ENCODE results near the gene RHOF. TPM values are rescaled to one million over a fixed set of nuclear protein-coding genes. Genes with fewer than 3 reads are reported as not detected.

The RHOF gene
- total and polyA plus RNA-seq, 2 of the 8 experiments (the other 6 are each of a cell fraction or from before 2014, with no cell fraction given): 23.8 to 31.9 TPM

GRCh38 chr12:121839993-121840761 lies 46.7 kb upstream of the RHOF start:
- Histone ChIP-seq H3K56ac (replicated peaks; ENCODE audit: insufficient read length, low read depth, low read length) (no peak overlapping the region), H2AK5ac (ENCODE audit: low read depth, low read length) (no peak overlapping the region), H3K14ac (ENCODE audit: insufficient read length) (no peak overlapping the region), H3K9me3 (ENCODE audit: insufficient read depth in 2 of 2, low read depth in 1 of 2, low read length in 1 of 2) (no peaks in the 10 kb centered on the region), H2BK15ac (ENCODE audit: low read length) (peak overlapping the region; percentile 81; the same call in 1 of the 2 replicates), H3K9ac (replicated peaks in 1 of 4; ENCODE audit: extremely low read depth in 1 of 4, low read depth in 3 of 4, low read length in 3 of 4) (peak overlapping the region in 3 of 4 experiments; percentile 80 to 93 (median 87); a peak in 6 of 7 replicates), H3K4me2 (ENCODE audit: insufficient read depth in 1 of 2, low read depth in 2 of 2, low read length in 2 of 2) (peak overlapping the region; percentile 72 to 80), H3K4me1 (replicated peaks in 1 of 4; ENCODE audit: control insufficient read depth in 3 of 4, insufficient read depth in 4 of 4, low read length in 3 of 4) (no peaks in the 10 kb centered on the region; a peak in 2 of 7 replicates), H3K23ac (ENCODE audit: insufficient read length) (no peak overlapping the region), H3K18ac (ENCODE audit: extremely low read depth, low read length) (peak overlapping the region; percentile 100), H3K27ac (ENCODE audit: low read depth, low read length) (peak overlapping the region; percentile 75; the same call in 1 of the 2 replicates), H3K27me3 (replicated peaks in 1 of 4; ENCODE audit: control insufficient read depth in 3 of 4, extremely low read depth in 1 of 4, insufficient read depth in 3 of 4, low read length in 3 of 4) (no peaks in the 10 kb centered on the region), H3K4me3 (ENCODE audit: extremely low read depth in 1 of 4, insufficient read depth in 2 of 4, low read depth in 3 of 4, low read length in 4 of 4) (peak overlapping the region; percentile 65 to 87 (median 75)), H4K8ac (ENCODE audit: extremely low read depth, insufficient read depth, low read length) (peak overlapping the region; percentile 93), H4K91ac (replicated peaks; ENCODE audit: insufficient read length, low read length) (no peak overlapping the region), H2BK120ac (replicated peaks; ENCODE audit: low read depth, low read length) (no peak overlapping the region), H4K20me1 (replicated peaks in 1 of 2; ENCODE audit: control insufficient read depth in 1 of 2, insufficient read depth in 2 of 2, low read length in 2 of 2) (no peaks in the 10 kb centered on the region), H3K79me2 (ENCODE audit: control insufficient read depth in 1 of 2, insufficient read depth in 2 of 2, low read length in 2 of 2) (no peaks in the 10 kb centered on the region), H2AFZ (ENCODE audit: low read length) (peak overlapping the region; percentile 23), H2BK20ac (ENCODE audit: low read length) (no peak overlapping the region), H2BK12ac (ENCODE audit: low read depth, low read length) (0 out of 2 replicates have a peak overlapping the region, but pooled peaks have one; percentile 68), H3K23me2 (ENCODE audit: low read depth, low read length) (peaks cover 5% of the 10 kb centered on the region), H3K36me3 (ENCODE audit: control insufficient read depth in 2 of 4, insufficient read depth in 4 of 4, low read length in 3 of 4) (no peaks in the 10 kb centered on the region), H2BK5ac (ENCODE audit: low read depth, low read length) (peak overlapping the region; percentile 90), H4K5ac (ENCODE audit: insufficient read length, low read depth, low read length) (peak overlapping the region; percentile 61), H3K4ac (replicated peaks; ENCODE audit: insufficient read length, low read depth, low read length) (peak overlapping the region; percentile 55), H3K79me1 (ENCODE audit: low read depth, low read length) (no peaks in the 10 kb centered on the region)
- POLR2A ChIA-PET (ENCODE audit: partially characterized antibody): interaction anchor here (0.6 to 6.2 kb wide), 9 partner anchors 9 to 427 kb away, joined by 3 to 51 read pairs (median 3); partner anchors contain the start of genes PSMD9 and SETD1B
- DNase-seq (ENCODE audit: low read depth in 1 of 2, low spot score in 2 of 2): no peak
- no peak for FAIRE-seq
- CTCF ChIA-PET (ENCODE audit: partially characterized antibody): interaction anchor here (1.1 to 11.1 kb wide), 6 partner anchors 10 to 45 kb away, joined by 3 to 111 read pairs (median 4); partner anchors contain the start of genes HPD and RHOF
- 76% methylated on average over 24 of the region's 24 CpGs; no CpG with 5 or more reads in 1 of the 2 experiments for WGBS, 2 experiments (ENCODE audit: extremely low coverage in 1 of 2, insufficient coverage in 1 of 2, insufficient read length in 1 of 2, insufficient replicate concordance in 2 of 2, low coverage in 1 of 2, low lambda C conversion rate in 2 of 2, missing lambda C conversion rate in 1 of 2)
- TF ChIP-seq KDM4A (IDR thresholded peaks at IDR 0.05; ENCODE audit: low read depth, low read length, severe bottlenecking): peak; percentile 28
- TF ChIP-seq SP4 (IDR thresholded peaks at IDR 0.05; ENCODE audit: low read length): 0 out of 2 replicates have a peak, but pooled peaks have one; percentile 0
- TF ChIP-seq NRF1 (IDR thresholded peaks at IDR 0.05; ENCODE audit: low read depth, low read length): no peak
- no peak for TF ChIP-seq PHF8 (conservative IDR thresholded peaks at IDR 0.05; ENCODE audit: low read depth, low read length)
- TF ChIP-seq JUND (IDR thresholded peaks at IDR 0.05; ENCODE audit: low read length): no peak
- 0 out of 2 replicates have a peak, but pooled peaks have one; percentile 27 for TF ChIP-seq CEBPB (IDR thresholded peaks at IDR 0.05; ENCODE audit: low read depth, low read length)
